ENCODE measurements around the gene ADRB2. TPM values are rescaled to one million over a fixed set of nuclear protein-coding genes. Genes with fewer than 3 reads are reported as not detected.

The ADRB2 gene
- total RNA-seq, 1 experiment from 2014 or later: 2.8 TPM

GRCh38 chr5:148856424-148856823, 30.0 kb downstream of the ADRB2 start:
- H4K20me1 ChIP-seq (ENCODE audit: insufficient read depth): no peaks in the 10 kb centered on the region
- no peak overlapping the region for H3K4me2 ChIP-seq
- ChIA-PET CTCF (no interaction called here), POLR2A (ENCODE audit: unreplicated experiment) (no interaction called here)
- TF ChIP-seq CTCF (conservative IDR thresholded peaks at IDR 0.05) (no peak), EZH2 (IDR thresholded peaks at IDR 0.05; ENCODE audit: low read depth) (no peak)
- intact Hi-C loops (cut with micrococcal nuclease; ENCODE audit: unreplicated experiment): no loop called here
- no peak for DNase-seq
- no peaks in the 10 kb centered on the region for H3F3A ChIP-seq (ENCODE audit: insufficient read depth, low read depth)
- H3K4me3 ChIP-seq: no peak overlapping the region
- H3K27me3 ChIP-seq (ENCODE audit: insufficient read depth, low read depth): no peaks in the 10 kb centered on the region
- H3K27ac ChIP-seq: no peak overlapping the region
- no peaks in the 10 kb centered on the region for H3K36me3 ChIP-seq (ENCODE audit: low read depth)
- no peaks in the 10 kb centered on the region for H3K9me2 ChIP-seq (ENCODE audit: insufficient read depth)
- H3K4me1 ChIP-seq (replicated peaks; ENCODE audit: insufficient read depth): no peaks in the 10 kb centered on the region
- no peak overlapping the region for H2AFZ ChIP-seq
- H3K9me3 ChIP-seq (ENCODE audit: insufficient read depth, low read depth): no peaks in the 10 kb centered on the region
- no TSS peak for BruUV-seq (replicated peaks)
- no peaks in the 10 kb centered on the region for H3K79me2 ChIP-seq (ENCODE audit: low read depth)

GRCh38 chr5:148857474-148857873, 31.1 kb downstream of the ADRB2 start:
- CTCF ChIA-PET: no interaction called here
- TF ChIP-seq CTCF (conservative IDR thresholded peaks at IDR 0.05) (no peak), EZH2 (IDR thresholded peaks at IDR 0.05; ENCODE audit: low read depth) (no peak)
- H3K4me1 ChIP-seq (replicated peaks; ENCODE audit: insufficient read depth): no peaks in the 10 kb centered on the region
- no peak overlapping the region for H2AFZ ChIP-seq
- no peaks in the 10 kb centered on the region for H3K9me2 ChIP-seq (ENCODE audit: insufficient read depth)
- H3K4me3 ChIP-seq: no peak overlapping the region
- intact Hi-C loops (cut with micrococcal nuclease; ENCODE audit: unreplicated experiment): no loop called here
- H3K9me3 ChIP-seq (ENCODE audit: insufficient read depth, low read depth): no peaks in the 10 kb centered on the region
- no peak overlapping the region for H3K27ac ChIP-seq
- no peak for DNase-seq
- no peaks in the 10 kb centered on the region for H3K79me2 ChIP-seq (ENCODE audit: low read depth)
- POLR2A ChIA-PET (ENCODE audit: unreplicated experiment): no interaction called here
- BruUV-seq (replicated peaks): no TSS peak
- H4K20me1 ChIP-seq (ENCODE audit: insufficient read depth): no peaks in the 10 kb centered on the region
- no peak overlapping the region for H3K4me2 ChIP-seq
- no peaks in the 10 kb centered on the region for H3K27me3 ChIP-seq (ENCODE audit: insufficient read depth, low read depth)
- H3F3A ChIP-seq (ENCODE audit: insufficient read depth, low read depth): no peaks in the 10 kb centered on the region
- no peaks in the 10 kb centered on the region for H3K36me3 ChIP-seq (ENCODE audit: low read depth)

- H4K20me1 ChIP-seq (ENCODE audit: insufficient read depth): no peaks in the 10 kb centered on the region
- no peak overlapping the region for H3K4me3 ChIP-seq
- POLR2A ChIA-PET (ENCODE audit: unreplicated experiment): no interaction called here
- no TSS peak for BruUV-seq (replicated peaks)
- H3F3A ChIP-seq (ENCODE audit: insufficient read depth, low read depth): no peaks in the 10 kb centered on the region
- no peaks in the 10 kb centered on the region for H3K4me1 ChIP-seq (replicated peaks; ENCODE audit: insufficient read depth)
- no peaks in the 10 kb centered on the region for H3K27me3 ChIP-seq (ENCODE audit: insufficient read depth, low read depth)
- intact Hi-C loops (cut with micrococcal nuclease; ENCODE audit: unreplicated experiment): no loop called here
- no peaks in the 10 kb centered on the region for H3K9me3 ChIP-seq (ENCODE audit: insufficient read depth, low read depth)
- no peak for DNase-seq
- no peak for TF ChIP-seq EZH2 (IDR thresholded peaks at IDR 0.05; ENCODE audit: low read depth)
- TF ChIP-seq CTCF (conservative IDR thresholded peaks at IDR 0.05): no peak
- H2AFZ ChIP-seq: no peak overlapping the region
- no peak overlapping the region for H3K27ac ChIP-seq
- CTCF ChIA-PET: no interaction called here
- H3K4me2 ChIP-seq: no peak overlapping the region
- H3K79me2 ChIP-seq (ENCODE audit: low read depth): no peaks in the 10 kb centered on the region
- no peaks in the 10 kb centered on the region for H3K9me2 ChIP-seq (ENCODE audit: insufficient read depth)
- H3K36me3 ChIP-seq (ENCODE audit: low read depth): no peaks in the 10 kb centered on the region
Observed at GRCh38 chr5:148858106-148858505, 31.7 kb downstream of the ADRB2 start.
